HL-60 (cell line): ENCODE data around the gene ZNF343.
"Not testable (repeated sequence)": the region's sequence is repeated elsewhere in the genome, so short reads cannot be mapped to it uniquely, and the experiment has no call there.

Experiments
- DNase-seq, 2 experiments: peaks; one replicate each; pipeline ENCODE4 v3.0.0-alpha.2; 2010 to 2020; ENCODE audit warnings: low read depth in 1 of 2, low spot score in 1 of 2
- H3K27ac ChIP-seq: fragments of 250-450 bp; sonication (Bioruptor Pico); replicated peaks from 2 replicates; pipeline ENCODE4 v1.5.1; 2020; ENCODE audit warnings: mild to moderate bottlenecking, moderate library complexity
- H3K27me3 ChIP-seq: fragments of 250-450 bp; sonication (Bioruptor Pico); 2 replicates; pipeline ENCODE4 v1.5.1; 2021; ENCODE audit warnings: mild to moderate bottlenecking, moderate library complexity; ENCODE audit not compliant: insufficient read depth, poor library complexity, severe bottlenecking
- H3K4me3 ChIP-seq: replicated peaks from 2 replicates; pipeline ENCODE4 v1.5.1; 2011; ENCODE audit warnings: mild to moderate bottlenecking, control low read depth, low read length; ENCODE audit not compliant: insufficient read depth
- CTCF ChIP-seq: IDR thresholded peaks from one replicate; pipeline ENCODE4 v1.5.1; 2011; ENCODE audit warnings: low read length, control low read depth, inconsistent platforms; ENCODE audit not compliant: insufficient read depth
- GABPA ChIP-seq: IDR thresholded peaks from 2 replicates; pipeline ENCODE4 v1.6.1; 2012; ENCODE audit warnings: low read depth
- POLR2AphosphoS5 ChIP-seq: IDR thresholded peaks from 2 replicates; pipeline ENCODE4 v1.6.1; 2012; ENCODE audit warnings: low read depth
- REST ChIP-seq: IDR thresholded peaks from 2 replicates; pipeline ENCODE4 v1.6.1; 2012; ENCODE audit warnings: low read depth; ENCODE audit not compliant: insufficient replicate concordance
- SPI1 ChIP-seq: IDR thresholded peaks from 2 replicates; pipeline ENCODE4 v1.6.1; 2012; ENCODE audit warnings: low read depth, mild to moderate bottlenecking, borderline replicate concordance

Gene ZNF343

GRCh38 chr20:2524709-2525506 is 16.2 kb upstream of the ZNF343 start:
- DNase-seq, result peak in 1 of 2 experiments; percentile 15
- no peak for TF ChIP-seq POLR2AphosphoS5
- no peak for TF ChIP-seq SPI1
- TF ChIP-seq REST, result no peak
- TF ChIP-seq CTCF, result no peak
- TF ChIP-seq GABPA, result no peak
- peaks cover 8% of the 10 kb centered on the region for H3K27me3 ChIP-seq
- peak overlapping the region; percentile 44 for H3K27ac ChIP-seq
- H3K4me3 ChIP-seq, result peak overlapping the region; percentile 63

GRCh38 chr20:2523919-2524708 is 15.4 kb upstream of the ZNF343 start:
- peak overlapping the region; percentile 63 for H3K4me3 ChIP-seq
- TF ChIP-seq SPI1, result peak; percentile 54
- TF ChIP-seq POLR2AphosphoS5, result no peak; the same call in 1 of the 2 replicates
- TF ChIP-seq GABPA, result no peak
- no peak for TF ChIP-seq REST
- peak; percentile 60 for TF ChIP-seq CTCF
- H3K27ac ChIP-seq, result peak overlapping the region; percentile 44
- H3K27me3 ChIP-seq, result peaks cover 8% of the 10 kb centered on the region
- peak; percentile 42 to 83 for DNase-seq

GRCh38 chr20:2522826-2523429 is 14.2 kb upstream of the ZNF343 start:
- not testable (repeated sequence) for H3K27ac ChIP-seq, H3K27me3 ChIP-seq

More at GRCh38 chr20:2522826-2523429, 14.2 kb upstream of the ZNF343 start:
- not testable (repeated sequence) for H3K4me3 ChIP-seq, DNase-seq
